ENCODE results near the gene PWWP2A.

- no peak for TF ChIP-seq POLR2A (IDR thresholded peaks at IDR 0.05; ENCODE audit: low read depth, low read length)
- no peak for TF ChIP-seq POU2F2 (IDR thresholded peaks at IDR 0.05; ENCODE audit: low read depth, low read length)
- no peak for TF ChIP-seq POLR2AphosphoS5 (IDR thresholded peaks at IDR 0.05; ENCODE audit: low read depth, low read length)
- no peak for TF ChIP-seq TAF1 (IDR thresholded peaks at IDR 0.05; ENCODE audit: low read depth, low read length)
- TF ChIP-seq SPI1 (IDR thresholded peaks at IDR 0.05; ENCODE audit: low read depth, low read length) = no peak
Observed at GRCh38 chr5:160042671-160043070, 76.6 kb downstream of the PWWP2A start.
